A549 (cell line): ENCODE results near the gene ODC1.

ENCODE experiments used
- CHD2 ChIP-seq: fragments of 150-350 bp; IDR thresholded peaks from 2 replicates; pipeline ENCODE4 v1.6.1; 2014; ENCODE audit warnings: low read length; ENCODE audit not compliant: partially characterized antibody
- TF ChIP-seq, protein P1 (sequence below): fragments of >200 bp; sonication (Bioruptor Twin); formaldehyde crosslinking; IDR thresholded peaks from 2 replicates; pipeline ENCODE4 v1.6.1; 2016
- TF ChIP-seq, protein P2 (sequence below): fragments of 150-350 bp; IDR thresholded peaks from 2 replicates; pipeline ENCODE4 v1.6.1; 2014; ENCODE audit warnings: low read depth, mild to moderate bottlenecking, low read length
- TF ChIP-seq, protein P3 (sequence below): fragments of >200 bp; sonication (Bioruptor Twin); formaldehyde crosslinking; IDR thresholded peaks from 3 replicates; pipeline ENCODE4 v1.5.1; 2016

DNA sequence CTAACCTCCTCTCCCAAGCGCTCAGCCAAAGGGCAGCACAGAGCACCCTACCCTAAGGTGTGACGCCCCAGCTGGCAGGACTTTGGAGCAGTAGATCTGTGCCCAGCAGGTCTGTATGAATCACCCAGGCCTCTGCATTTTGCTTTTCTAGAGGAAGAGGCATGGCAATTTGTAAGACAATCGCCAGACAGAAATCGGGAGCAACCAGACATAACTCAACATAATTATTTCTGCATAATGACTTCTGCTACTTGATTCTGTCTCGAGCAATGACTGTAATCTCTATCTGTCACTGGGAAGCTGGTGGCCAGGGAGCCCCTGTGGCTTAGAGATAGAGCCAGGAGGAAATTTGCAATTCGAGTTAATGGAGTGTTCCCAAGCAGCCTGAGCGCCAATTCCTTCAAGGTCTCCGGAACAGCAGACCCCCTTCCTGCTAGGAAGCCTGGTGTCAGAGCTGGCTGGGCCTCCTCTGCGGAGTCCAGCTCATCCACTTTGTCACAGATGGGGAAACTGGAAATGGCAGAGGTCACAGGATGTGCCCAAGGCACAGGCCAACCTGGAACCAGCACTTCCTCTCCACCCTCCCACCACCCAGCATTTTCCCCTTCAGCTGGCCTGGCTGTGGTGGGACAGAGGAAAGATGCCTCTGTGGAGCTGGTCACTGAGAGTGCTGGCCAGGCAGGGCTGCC, 55.0 kb downstream of the ODC1 start:
- TF ChIP-seq, protein P1, sequence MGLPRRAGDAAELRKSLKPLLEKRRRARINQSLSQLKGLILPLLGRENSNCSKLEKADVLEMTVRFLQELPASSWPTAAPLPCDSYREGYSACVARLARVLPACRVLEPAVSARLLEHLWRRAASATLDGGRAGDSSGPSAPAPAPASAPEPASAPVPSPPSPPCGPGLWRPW = no peak
- no peak for TF ChIP-seq CHD2
- TF ChIP-seq, protein P2, sequence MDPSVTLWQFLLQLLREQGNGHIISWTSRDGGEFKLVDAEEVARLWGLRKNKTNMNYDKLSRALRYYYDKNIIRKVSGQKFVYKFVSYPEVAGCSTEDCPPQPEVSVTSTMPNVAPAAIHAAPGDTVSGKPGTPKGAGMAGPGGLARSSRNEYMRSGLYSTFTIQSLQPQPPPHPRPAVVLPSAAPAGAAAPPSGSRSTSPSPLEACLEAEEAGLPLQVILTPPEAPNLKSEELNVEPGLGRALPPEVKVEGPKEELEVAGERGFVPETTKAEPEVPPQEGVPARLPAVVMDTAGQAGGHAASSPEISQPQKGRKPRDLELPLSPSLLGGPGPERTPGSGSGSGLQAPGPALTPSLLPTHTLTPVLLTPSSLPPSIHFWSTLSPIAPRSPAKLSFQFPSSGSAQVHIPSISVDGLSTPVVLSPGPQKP = no peak
- TF ChIP-seq, protein P3, sequence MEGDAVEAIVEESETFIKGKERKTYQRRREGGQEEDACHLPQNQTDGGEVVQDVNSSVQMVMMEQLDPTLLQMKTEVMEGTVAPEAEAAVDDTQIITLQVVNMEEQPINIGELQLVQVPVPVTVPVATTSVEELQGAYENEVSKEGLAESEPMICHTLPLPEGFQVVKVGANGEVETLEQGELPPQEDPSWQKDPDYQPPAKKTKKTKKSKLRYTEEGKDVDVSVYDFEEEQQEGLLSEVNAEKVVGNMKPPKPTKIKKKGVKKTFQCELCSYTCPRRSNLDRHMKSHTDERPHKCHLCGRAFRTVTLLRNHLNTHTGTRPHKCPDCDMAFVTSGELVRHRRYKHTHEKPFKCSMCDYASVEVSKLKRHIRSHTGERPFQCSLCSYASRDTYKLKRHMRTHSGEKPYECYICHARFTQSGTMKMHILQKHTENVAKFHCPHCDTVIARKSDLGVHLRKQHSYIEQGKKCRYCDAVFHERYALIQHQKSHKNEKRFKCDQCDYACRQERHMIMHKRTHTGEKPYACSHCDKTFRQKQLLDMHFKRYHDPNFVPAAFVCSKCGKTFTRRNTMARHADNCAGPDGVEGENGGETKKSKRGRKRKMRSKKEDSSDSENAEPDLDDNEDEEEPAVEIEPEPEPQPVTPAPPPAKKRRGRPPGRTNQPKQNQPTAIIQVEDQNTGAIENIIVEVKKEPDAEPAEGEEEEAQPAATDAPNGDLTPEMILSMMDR = no peak
